GM12878 (cell line): ENCODE results near the gene CAPN8. TPM values are rescaled to one million over a fixed set of nuclear protein-coding genes. Genes with fewer than 3 reads are reported as not detected.
A peak's percentile ranks its signal among the peaks of the same experiment; 100 is the strongest.

ENCODE experiments used
- BCLAF1 ChIP-seq: fragments of 450-650 bp; IDR thresholded peaks from 2 replicates; pipeline ENCODE4 v1.6.1; 2017; ENCODE audit warnings: antibody characterized with exemption, mild to moderate bottlenecking, moderate library complexity
- IRF5 ChIP-seq: fragments of 450-650 bp; IDR thresholded peaks from 2 replicates; pipeline ENCODE4 v1.6.1; 2017; ENCODE audit warnings: borderline replicate concordance
- KLF5 ChIP-seq: fragments of 450-650 bp; IDR thresholded peaks from 2 replicates; pipeline ENCODE4 v1.6.1; 2014; ENCODE audit warnings: mild to moderate bottlenecking; ENCODE audit not compliant: partially characterized antibody
- NBN ChIP-seq: fragments of 450-650 bp; IDR thresholded peaks from 2 replicates; pipeline ENCODE4 v1.6.1; 2016
- USF1 ChIP-seq: IDR thresholded peaks from 2 replicates; pipeline ENCODE4 v1.6.1; 2011; ENCODE audit warnings: borderline replicate concordance, low read depth, mild to moderate bottlenecking, moderate library complexity, mixed read lengths, low read length; ENCODE audit not compliant: insufficient read depth; ENCODE audit errors: extremely low read length
- ZNF207 ChIP-seq: fragments of 450-650 bp; IDR thresholded peaks from 2 replicates; pipeline ENCODE4 v1.6.1; 2014; ENCODE audit warnings: antibody characterized with exemption, mild to moderate bottlenecking, borderline replicate concordance
- ZNF24 ChIP-seq: fragments of 450-650 bp; IDR thresholded peaks from 2 replicates; pipeline ENCODE4 v1.6.1; 2017; ENCODE audit warnings: antibody characterized with exemption, mild to moderate bottlenecking
- ZNF384 ChIP-seq: IDR thresholded peaks from 2 replicates; pipeline ENCODE4 v1.6.1; 2012; ENCODE audit warnings: low read depth, mild to moderate bottlenecking, low read length, improper control_type of control experiment, borderline replicate concordance
- polyA plus RNA-seq, 11 experiments: library from polyadenylated mRNA; depleted of rRNA in 4 of 11; unstranded in 6 of 11; stranded (reverse) in 5 of 11; fragments of >200 nt; fragmentation: Nextera tagmentation in 4 of 11; fragmentation: Illumina TruSeq in 1 of 11; extraction: Ambion mirVana in 4 of 11; extraction: Trizol in 1 of 11; gene quantifications; 1 replicate in 1 of 11; 2 replicates in 10 of 11; pipeline versions ENCODE4 v1.2.1 to v1.2.3, GENCODE V29; 2011 to 2016; ENCODE audit warnings: inconsistent platforms in 2 of 11, missing spikeins in 2 of 11, low read depth in 1 of 11
- total RNA-seq, 4 experiments: library from RNA; depleted of rRNA in 3 of 4; stranded (reverse); fragments of >200 nt in 3 of 4; fragmentation: Illumina TruSeq in 1 of 4; extraction: Trizol in 1 of 4; gene quantifications; 2 replicates each; pipeline versions ENCODE4 v1.2.1 to v1.2.3, GENCODE V29; 2013 to 2021

Gene CAPN8
- total and polyA plus RNA-seq, 10 of the 15 experiments (the other 5 are each of a cell fraction or from before 2014, with no cell fraction given), result 6.4 to 30.7 (median 12.3) TPM

- TF ChIP-seq BCLAF1 (no peak), ZNF207 (no peak), IRF5 (peak; percentile 27; the same call in 1 of the 2 replicates), NBN (no peak), ZNF384 (no peak), USF1 (no peak), KLF5 (no peak), ZNF24 (no peak)
Observed at GRCh38 chr1:223639331-223639749, 26.2 kb downstream of the CAPN8 start (continued).
